ENCODE results near the gene OR1A2. TPM values are rescaled to one million over a fixed set of nuclear protein-coding genes. Genes with fewer than 3 reads are reported as not detected.
A peak's percentile ranks its signal among the peaks of the same experiment; 100 is the strongest.
"Not testable (repeated sequence)": the region's sequence is repeated elsewhere in the genome, so short reads cannot be mapped to it uniquely, and the experiment has no call there.

The OR1A2 gene
- not detected in 2 replicates for total RNA-seq

DNA sequence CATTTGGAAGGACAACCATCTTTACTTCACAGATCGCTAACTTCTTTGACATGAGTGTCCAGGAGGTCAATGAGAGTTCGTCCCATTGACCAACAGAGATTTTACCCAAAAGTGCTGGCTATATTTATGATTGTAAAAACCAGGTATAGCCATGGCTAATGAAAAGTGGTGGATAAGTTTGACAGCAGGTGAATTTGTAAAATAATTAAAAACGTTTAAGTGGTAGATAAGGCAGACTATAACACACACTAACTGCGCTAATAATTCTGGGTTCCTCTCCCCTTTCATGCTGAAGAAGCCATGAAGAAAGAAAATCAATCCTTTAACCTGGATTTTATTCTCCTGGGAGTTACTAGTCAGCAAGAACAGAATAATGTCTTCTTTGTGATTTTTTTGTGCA is at the start of gene OR1A2:
Gene OR1A2, plus strand, starts transcription at position 301 of the 400 bp plus-strand sequence. Its CDS starts 0 bp downstream, at position 301.
- Mint-ChIP-seq H3K27me3 (no peaks in the 10 kb centered on the region), H3K36me3 (ENCODE audit: low read depth) (no peaks in the 10 kb centered on the region), H3K4me1 (no peaks in the 10 kb centered on the region), H3K4me3 (no peak within 1 kb of the TSS), H3K27ac (no peak within 1 kb of the TSS), H3K9me3 (no peaks in the 10 kb centered on the region)
- no peak for DNase-seq
- intact Hi-C loops (cut with micrococcal nuclease) = no loop called here

GRCh38 chr17:3157218-3157617 is 40.1 kb upstream of the OR1A2 start:
- no peaks in the 10 kb centered on the region for H3K9me3 Mint-ChIP-seq
- peaks cover 2% of the 10 kb centered on the region for H3K27me3 Mint-ChIP-seq
- H3K4me3 Mint-ChIP-seq = no peak overlapping the region
- no peaks in the 10 kb centered on the region for H3K36me3 Mint-ChIP-seq (ENCODE audit: low read depth)
- no peak for DNase-seq
- H3K27ac Mint-ChIP-seq = no peak overlapping the region
- H3K4me1 Mint-ChIP-seq = no peaks in the 10 kb centered on the region
- intact Hi-C loops (cut with micrococcal nuclease) = no loop called here

DNA sequence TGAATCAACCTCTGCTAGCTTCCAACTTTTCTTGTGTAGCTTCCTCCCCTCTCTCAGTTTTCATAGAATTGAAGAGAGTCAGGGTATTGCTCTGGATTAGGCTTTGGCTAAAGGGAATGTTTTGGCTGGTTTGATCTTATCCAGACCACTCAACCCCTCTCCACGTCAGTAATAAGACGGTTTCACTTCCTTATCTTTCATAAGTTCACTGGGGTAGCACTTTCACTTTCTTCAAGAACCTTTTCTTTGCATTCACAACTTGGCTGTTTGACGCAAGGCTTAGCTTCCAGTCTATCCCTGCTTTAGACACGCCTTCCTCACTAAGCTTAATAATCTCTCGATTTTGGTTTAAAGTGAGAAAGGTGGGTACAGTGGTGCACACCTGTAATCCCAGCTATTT is 29.7 kb upstream of the OR1A2 start:
- peaks cover 2% of the 10 kb centered on the region for H3K27me3 Mint-ChIP-seq
- H3K4me1 Mint-ChIP-seq = no peaks in the 10 kb centered on the region
- DNase-seq = no peak
- intact Hi-C loops (cut with micrococcal nuclease) = no loop called here
- no peak overlapping the region for H3K4me3 Mint-ChIP-seq
- H3K27ac Mint-ChIP-seq = no peak overlapping the region
- no peaks in the 10 kb centered on the region for H3K9me3 Mint-ChIP-seq
- no peaks in the 10 kb centered on the region for H3K36me3 Mint-ChIP-seq (ENCODE audit: low read depth)

DNA sequence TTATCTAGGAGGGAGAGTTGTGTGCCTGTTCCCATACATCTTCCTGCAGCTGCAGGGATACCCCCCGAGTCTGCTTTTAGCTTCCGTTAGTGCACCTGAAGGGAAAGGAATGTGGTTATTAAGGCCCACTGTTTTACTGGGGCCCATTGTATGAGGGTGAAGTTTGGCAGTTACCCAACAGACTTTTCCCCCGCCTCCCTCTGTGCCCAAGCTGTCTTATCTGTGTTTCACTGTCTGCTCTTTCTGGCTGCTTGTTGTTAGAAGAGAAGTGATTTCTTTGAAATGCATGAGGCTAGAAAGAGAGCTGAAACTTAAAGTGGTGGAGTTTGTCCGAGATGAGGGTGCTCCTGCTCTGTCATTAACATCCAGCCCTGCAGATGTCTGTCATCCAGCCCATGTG is 7.4 kb upstream of the OR1A2 start:
- Mint-ChIP-seq H3K4me3 (no peak overlapping the region), H3K4me1 (no peaks in the 10 kb centered on the region), H3K27ac (no peak overlapping the region), H3K36me3 (ENCODE audit: low read depth) (no peaks in the 10 kb centered on the region), H3K27me3 (peaks cover 2% of the 10 kb centered on the region), H3K9me3 (no peaks in the 10 kb centered on the region)
- intact Hi-C loops (cut with micrococcal nuclease) = no loop called here
- DNase-seq = no peak

DNA sequence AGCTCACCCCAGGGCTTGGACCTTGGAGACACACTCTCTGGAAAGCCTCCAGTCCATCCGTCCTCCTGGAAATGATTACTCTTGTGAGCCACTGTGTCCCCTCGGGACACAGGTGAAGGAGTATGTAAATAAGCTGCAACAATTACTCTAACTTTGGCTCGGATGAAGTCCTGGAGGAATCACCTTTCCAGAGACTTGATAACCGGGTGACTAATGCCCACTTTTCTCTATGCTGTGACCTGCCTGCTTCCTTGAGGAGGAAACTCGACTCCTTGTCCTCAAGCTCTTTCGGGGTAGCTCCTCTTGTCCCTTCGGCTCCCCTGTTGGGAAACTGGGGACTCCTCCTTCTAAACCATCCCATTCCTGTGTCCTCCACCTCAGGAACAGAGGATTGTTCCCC is 10.0 kb downstream of the OR1A2 start, which contains the start of gene OR1A1:
Gene OR1A1, plus strand, starts transcription at position 301 of the 400 bp plus-strand sequence. CDS start 7,954 bp downstream, outside the sequence.
- H3K36me3 Mint-ChIP-seq (ENCODE audit: low read depth) = no peaks in the 10 kb centered on the region
- H3K4me3 Mint-ChIP-seq = no peak within 1 kb of the TSS
- peaks cover 3% of the 10 kb centered on the region for H3K27me3 Mint-ChIP-seq
- DNase-seq = no peak
- H3K9me3 Mint-ChIP-seq = no peaks in the 10 kb centered on the region
- no peak within 1 kb of the TSS for H3K27ac Mint-ChIP-seq
- intact Hi-C loops (cut with micrococcal nuclease) = no loop called here
- no peaks in the 10 kb centered on the region for H3K4me1 Mint-ChIP-seq

DNA sequence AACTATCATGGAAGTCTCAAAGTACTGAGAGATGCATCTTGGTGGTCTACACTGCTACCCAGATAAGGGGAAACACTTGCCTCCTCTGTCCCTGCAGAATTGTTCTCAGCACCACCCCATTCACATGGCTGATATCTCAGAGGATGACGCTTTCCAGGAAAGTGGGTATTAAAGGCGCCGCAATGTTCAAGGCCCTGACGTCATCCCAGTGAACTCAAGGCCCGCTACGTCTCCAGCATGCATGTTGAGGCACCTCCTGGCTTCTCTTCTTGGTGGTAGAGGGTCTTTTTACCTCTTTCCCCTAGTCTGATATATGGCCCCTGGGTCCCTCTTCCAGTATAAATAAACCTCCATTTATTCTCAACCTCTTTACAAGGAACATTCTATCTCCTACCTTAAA is 11.2 kb downstream of the OR1A2 start:
- peaks cover 3% of the 10 kb centered on the region for H3K27me3 Mint-ChIP-seq
- H3K9me3 Mint-ChIP-seq = no peaks in the 10 kb centered on the region
- H3K27ac Mint-ChIP-seq = no peak overlapping the region
- DNase-seq = no peak
- intact Hi-C loops (cut with micrococcal nuclease) = no loop called here
- no peaks in the 10 kb centered on the region for H3K36me3 Mint-ChIP-seq (ENCODE audit: low read depth)
- no peak overlapping the region for H3K4me3 Mint-ChIP-seq
- H3K4me1 Mint-ChIP-seq = no peaks in the 10 kb centered on the region

DNA sequence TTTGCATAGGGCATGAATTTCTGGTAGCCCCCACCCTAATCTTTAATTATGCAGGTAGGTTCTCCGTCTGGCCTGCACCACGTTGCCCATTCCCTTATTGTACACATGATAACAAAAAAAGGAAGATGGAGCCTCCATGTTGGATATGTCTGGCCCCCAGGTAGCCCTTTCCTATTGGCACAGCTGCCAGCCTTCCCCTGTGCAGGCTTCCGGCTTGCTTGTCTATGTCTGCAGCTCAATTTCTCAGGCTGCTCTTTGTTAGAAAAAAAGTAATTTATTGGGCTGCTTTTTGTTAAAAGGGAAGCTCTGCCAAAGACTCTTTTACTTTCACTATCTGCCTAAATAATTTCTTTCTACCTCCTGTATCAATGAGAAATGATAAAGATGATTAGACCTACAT is 15.7 kb downstream of the OR1A2 start:
- Mint-ChIP-seq H3K27ac (no peak overlapping the region), H3K4me3 (no peak overlapping the region), H3K36me3 (ENCODE audit: low read depth) (no peaks in the 10 kb centered on the region), H3K9me3 (no peaks in the 10 kb centered on the region), H3K4me1 (no peaks in the 10 kb centered on the region), H3K27me3 (no peaks in the 10 kb centered on the region)
- intact Hi-C loops (cut with micrococcal nuclease) = no loop called here
- no peak for DNase-seq

GRCh38 chr17:3213587-3213986 is 16.3 kb downstream of the OR1A2 start:
- no peaks in the 10 kb centered on the region for H3K36me3 Mint-ChIP-seq (ENCODE audit: low read depth)
- H3K27ac Mint-ChIP-seq = no peak overlapping the region
- intact Hi-C loops (cut with micrococcal nuclease) = no loop called here
- H3K4me1 Mint-ChIP-seq = no peaks in the 10 kb centered on the region
- no peaks in the 10 kb centered on the region for H3K9me3 Mint-ChIP-seq
- no peak for DNase-seq
- H3K4me3 Mint-ChIP-seq = no peak overlapping the region
- no peaks in the 10 kb centered on the region for H3K27me3 Mint-ChIP-seq

DNA sequence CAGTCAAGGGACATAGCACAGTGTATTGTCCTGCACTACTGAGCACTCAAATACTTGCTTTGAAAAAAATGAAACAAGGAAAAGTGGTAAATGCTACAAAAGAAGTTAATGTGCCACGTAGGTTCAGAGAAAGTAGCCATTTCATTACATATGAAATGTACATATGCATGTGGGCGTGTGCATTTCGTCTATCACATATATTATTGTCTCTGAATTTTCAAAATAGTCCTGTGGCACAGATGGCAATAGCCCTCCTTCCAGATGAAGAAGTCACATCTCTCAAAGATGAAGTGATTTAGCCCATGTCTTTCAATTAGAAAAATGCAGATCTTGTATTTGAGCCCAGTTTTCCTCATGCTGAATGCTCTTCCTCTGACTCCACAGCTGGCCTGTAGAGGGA is 22.7 kb downstream of the OR1A2 start:
- DNase-seq; intact Hi-C loops (cut with micrococcal nuclease); H3K4me3 Mint-ChIP-seq; H3K27ac Mint-ChIP-seq; H3K27me3 Mint-ChIP-seq; H3K9me3 Mint-ChIP-seq; H3K36me3 Mint-ChIP-seq (ENCODE audit: low read depth): not testable (repeated sequence)
- peaks cover 10% of the 10 kb centered on the region for H3K4me1 Mint-ChIP-seq

GRCh38 chr17:3221850-3222249 is 24.5 kb downstream of the OR1A2 start:
- Mint-ChIP-seq H3K9me3 (peaks cover 5% of the 10 kb centered on the region), H3K27me3 (peaks cover 8% of the 10 kb centered on the region), H3K27ac (no peak overlapping the region), H3K36me3 (ENCODE audit: low read depth) (no peaks in the 10 kb centered on the region), H3K4me3 (peak overlapping the region; percentile 67), H3K4me1 (peaks cover 10% of the 10 kb centered on the region)
- intact Hi-C loops (cut with micrococcal nuclease) = no loop called here
- DNase-seq = no peak

- H3K27ac Mint-ChIP-seq = no peak overlapping the region
- peaks cover 5% of the 10 kb centered on the region for H3K9me3 Mint-ChIP-seq
- peaks cover 8% of the 10 kb centered on the region for H3K27me3 Mint-ChIP-seq
- peak; percentile 69 for DNase-seq
- peaks cover 10% of the 10 kb centered on the region for H3K4me1 Mint-ChIP-seq
- peak overlapping the region; percentile 67 for H3K4me3 Mint-ChIP-seq
- intact Hi-C loops (cut with micrococcal nuclease) = no loop called here
- no peaks in the 10 kb centered on the region for H3K36me3 Mint-ChIP-seq (ENCODE audit: low read depth)
Observed at GRCh38 chr17:3222505-3222904, 25.2 kb downstream of the OR1A2 start.

- DNase-seq; H3K4me3 Mint-ChIP-seq; H3K9me3 Mint-ChIP-seq; H3K27me3 Mint-ChIP-seq; H3K36me3 Mint-ChIP-seq (ENCODE audit: low read depth); intact Hi-C loops (cut with micrococcal nuclease); H3K27ac Mint-ChIP-seq: not testable (repeated sequence)
- H3K4me1 Mint-ChIP-seq = peaks cover 10% of the 10 kb centered on the region
Observed at GRCh38 chr17:3224721-3225352, 27.5 kb downstream of the OR1A2 start.

DNA sequence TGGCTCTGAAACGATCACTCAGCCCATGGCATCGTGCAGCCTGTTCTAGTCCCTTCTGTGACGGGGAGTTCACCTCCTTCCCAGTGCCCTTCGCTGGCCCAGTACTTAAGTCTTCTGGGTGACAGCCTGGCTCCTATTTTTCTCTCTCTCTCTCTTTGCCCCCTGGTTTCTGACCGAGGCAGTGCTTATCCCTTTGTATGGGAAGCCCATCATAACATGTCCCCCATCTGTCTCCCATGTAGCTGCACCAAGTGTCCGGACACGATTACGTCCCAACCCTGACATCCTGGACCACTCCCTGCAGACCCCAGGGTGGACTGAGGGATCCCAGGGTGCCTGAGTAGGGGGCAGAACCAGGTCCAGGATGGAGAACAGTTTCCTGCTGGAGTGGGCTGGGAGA is 35.0 kb downstream of the OR1A2 start:
- H3K4me1 Mint-ChIP-seq; H3K4me3 Mint-ChIP-seq; DNase-seq; H3K27me3 Mint-ChIP-seq; intact Hi-C loops (cut with micrococcal nuclease); H3K27ac Mint-ChIP-seq; H3K36me3 Mint-ChIP-seq (ENCODE audit: low read depth); H3K9me3 Mint-ChIP-seq: not testable (repeated sequence)

- H3K27ac Mint-ChIP-seq; H3K27me3 Mint-ChIP-seq; H3K9me3 Mint-ChIP-seq; DNase-seq; H3K36me3 Mint-ChIP-seq (ENCODE audit: low read depth); H3K4me3 Mint-ChIP-seq; H3K4me1 Mint-ChIP-seq; intact Hi-C loops (cut with micrococcal nuclease): not testable (repeated sequence)
Observed at GRCh38 chr17:3238685-3239084, 41.4 kb downstream of the OR1A2 start.

DNA sequence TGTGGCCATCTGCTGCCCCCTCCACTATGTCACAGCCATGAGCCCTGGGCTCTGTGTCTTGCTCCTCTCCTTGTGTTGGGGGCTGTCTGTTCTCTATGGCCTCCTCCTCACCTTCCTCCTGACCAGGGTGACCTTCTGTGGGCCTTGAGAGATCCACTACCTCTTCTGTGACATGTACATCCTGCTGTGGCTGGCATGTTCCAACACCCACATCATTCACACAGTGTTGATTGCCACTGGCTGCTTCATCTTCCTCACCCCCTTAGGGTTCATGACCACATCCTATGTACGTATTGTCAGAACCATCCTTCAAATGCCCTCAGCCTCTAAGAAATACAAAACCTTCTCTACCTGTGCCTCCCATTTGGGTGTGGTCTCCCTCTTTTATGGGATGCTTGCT is 43.7 kb downstream of the OR1A2 start:
- H3K4me1 Mint-ChIP-seq; H3K9me3 Mint-ChIP-seq; intact Hi-C loops (cut with micrococcal nuclease); H3K36me3 Mint-ChIP-seq (ENCODE audit: low read depth); H3K27me3 Mint-ChIP-seq; DNase-seq; H3K27ac Mint-ChIP-seq; H3K4me3 Mint-ChIP-seq: not testable (repeated sequence)

Measured in activated CD4-positive, alpha-beta T cell treated with anti-CD3 and anti-CD28 coated beads, Interleukin-2, amount 10 ng/mL, durations not matched to agents 24 days and 14 days (primary cell).